HG02571 (cell line): ENCODE data around the gene MAB21L3.
A peak's percentile ranks its signal among the peaks of the same experiment; 100 is the strongest.

Experiments used
- ATAC-seq: cut with Tn5 transposase; IDR thresholded peaks from one replicate; pipeline ENCODE4 v1.9.1; 2021; ENCODE audit warnings: mild to moderate bottlenecking, moderate library complexity; ENCODE audit not compliant: unreplicated experiment

The MAB21L3 gene

GRCh38 chr1:116110567-116111523, at the start of gene MAB21L3:
Gene MAB21L3 (plus strand): TSS chr1:116111399. CDS start chr1:116112616, 1,217 bp downstream.
- peak; percentile 72 for ATAC-seq

GRCh38 chr1:116062201-116062600, 49.0 kb upstream of the MAB21L3 start:
- ATAC-seq: no peak

- ATAC-seq: no peak
Observed at GRCh38 chr1:116064616-116065015, 46.6 kb upstream of the MAB21L3 start.

GRCh38 chr1:116066868-116067565, 44.2 kb upstream of the MAB21L3 start:
- no peak for ATAC-seq

GRCh38 chr1:116067566-116067890, 43.7 kb upstream of the MAB21L3 start:
- ATAC-seq: no peak

- no peak for ATAC-seq
Observed at GRCh38 chr1:116075575-116075974, 35.6 kb upstream of the MAB21L3 start.

- ATAC-seq: no peak
Observed at GRCh38 chr1:116075990-116076389, 35.2 kb upstream of the MAB21L3 start.

- ATAC-seq: no peak
Observed at GRCh38 chr1:116076831-116077230, 34.4 kb upstream of the MAB21L3 start.

- ATAC-seq: no peak
Observed at GRCh38 chr1:116078699-116079223, 32.4 kb upstream of the MAB21L3 start.

- no peak for ATAC-seq
Observed at GRCh38 chr1:116087628-116088027, 23.6 kb upstream of the MAB21L3 start.

GRCh38 chr1:116089870-116090269, 21.3 kb upstream of the MAB21L3 start:
- ATAC-seq: no peak

GRCh38 chr1:116091083-116091482, 20.1 kb upstream of the MAB21L3 start:
- ATAC-seq: no peak

- ATAC-seq: no peak
Observed at GRCh38 chr1:116092752-116093489, 18.3 kb upstream of the MAB21L3 start.

- ATAC-seq: no peak
Observed at GRCh38 chr1:116095027-116095426, 16.2 kb upstream of the MAB21L3 start.

GRCh38 chr1:116096013-116096618, 15.1 kb upstream of the MAB21L3 start:
- ATAC-seq: no peak

- ATAC-seq: no peak
Observed at GRCh38 chr1:116097626-116098025, 13.6 kb upstream of the MAB21L3 start.

GRCh38 chr1:116099379-116099778, 11.8 kb upstream of the MAB21L3 start:
- no peak for ATAC-seq

- ATAC-seq: no peak
Observed at GRCh38 chr1:116099919-116100318, 11.3 kb upstream of the MAB21L3 start.

- no peak for ATAC-seq
Observed at GRCh38 chr1:116104667-116105066, 6.5 kb upstream of the MAB21L3 start.

- no peak for ATAC-seq
Observed at GRCh38 chr1:116105996-116106395, 5.2 kb upstream of the MAB21L3 start.

- no peak for ATAC-seq
Observed at GRCh38 chr1:116106646-116107045, 4.6 kb upstream of the MAB21L3 start.
